NCI-H2107 treated with DMSO at 0.1 percent for 48 hours (cell line): ENCODE data around the gene LMF1.
"Not testable (repeated sequence)": the region's sequence is repeated elsewhere in the genome, so short reads cannot be mapped to it uniquely, and the experiment has no call there.

Experiments used
- DNase-seq: peaks from one replicate; lab custom pipeline; 2025; ENCODE audit not compliant: unreplicated experiment; lab: John Stamatoyannopoulos, UW

Gene LMF1

GRCh38 chr16:951660-952301 is 19.0 kb downstream of the LMF1 start:
- no peak for DNase-seq

- DNase-seq = not testable (repeated sequence)
Measured at GRCh38 chr16:950733-951573, 19.8 kb downstream of the LMF1 start.

DNA sequence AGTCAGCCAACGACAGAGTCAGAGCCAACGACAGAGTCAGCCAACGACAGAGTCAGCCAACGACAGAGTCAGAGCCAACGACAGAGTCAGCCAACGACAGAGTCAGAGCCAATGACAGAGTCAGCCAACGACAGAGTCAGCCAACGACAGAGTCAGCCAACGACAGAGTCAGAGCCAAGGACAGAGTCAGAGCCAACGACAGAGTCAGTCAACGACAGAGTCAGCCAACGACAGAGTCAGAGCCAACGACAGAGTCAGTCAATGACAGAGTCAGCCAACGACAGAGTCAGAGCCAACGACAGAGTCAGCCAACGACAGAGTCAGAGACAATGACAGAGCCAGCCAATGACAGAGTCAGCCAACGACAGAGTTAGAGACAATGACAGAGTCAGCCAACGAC is 22.0 kb downstream of the LMF1 start:
- not testable (repeated sequence) for DNase-seq

- DNase-seq = not testable (repeated sequence)
Measured at GRCh38 chr16:947922-948303, 22.9 kb downstream of the LMF1 start.

- DNase-seq = no peak
Measured at GRCh38 chr16:947255-947921, 23.4 kb downstream of the LMF1 start.

GRCh38 chr16:946048-946395 is 24.8 kb downstream of the LMF1 start:
- no peak for DNase-seq

- no peak for DNase-seq
Measured at GRCh38 chr16:945271-946047, 25.3 kb downstream of the LMF1 start.

DNA sequence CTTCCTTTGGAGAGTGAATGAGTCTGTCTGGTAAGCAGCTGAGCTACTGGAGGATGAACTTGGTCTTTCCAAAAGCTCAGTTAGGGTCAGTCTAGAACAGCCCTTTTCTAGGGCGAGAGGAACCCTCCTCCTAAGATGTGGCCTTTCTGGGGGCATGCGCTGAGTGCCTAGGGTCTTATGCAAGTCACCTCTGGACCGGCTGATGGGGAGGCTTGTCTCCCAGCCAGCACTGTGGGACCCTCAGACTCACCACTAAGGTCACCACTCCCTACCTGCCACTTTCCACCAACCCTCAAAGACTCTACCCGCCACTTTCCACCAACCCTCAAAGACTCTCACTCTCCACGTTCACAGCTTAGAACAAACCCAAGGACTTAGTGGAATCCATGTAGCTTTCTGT is 26.8 kb downstream of the LMF1 start:
- no peak for DNase-seq

DNA sequence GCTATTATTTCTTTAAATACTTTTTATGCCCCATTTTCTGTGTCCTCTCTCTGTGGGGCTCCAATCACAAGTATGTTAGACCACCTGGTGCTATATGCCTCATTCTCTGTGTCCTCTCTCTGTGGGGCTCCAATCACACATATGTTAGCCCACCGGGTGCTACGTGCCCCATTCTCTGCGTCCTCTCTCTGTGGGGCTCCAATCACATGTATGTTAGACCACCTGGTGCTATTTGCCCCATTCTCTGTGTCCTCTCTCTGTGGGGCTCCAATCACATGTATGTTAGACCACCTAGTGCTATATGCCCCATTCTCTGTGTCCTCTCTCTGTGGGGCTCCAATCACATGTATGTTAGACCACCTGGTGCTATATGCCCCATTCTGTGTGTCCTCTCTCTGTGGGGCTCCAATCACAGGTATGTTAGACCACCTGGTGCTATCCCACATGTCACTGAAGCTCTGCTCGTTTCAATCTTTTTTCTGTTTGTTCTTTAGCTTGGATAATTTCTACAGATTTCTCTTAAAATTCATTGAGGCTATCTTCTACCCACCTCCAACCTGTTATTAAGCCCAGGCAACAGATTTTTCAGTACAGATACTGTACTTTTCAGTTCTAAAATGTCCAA is 28.2 kb downstream of the LMF1 start:
- DNase-seq = no peak

- DNase-seq = no peak
Measured at GRCh38 chr16:939941-940340, 30.8 kb downstream of the LMF1 start.

- no peak for DNase-seq
Measured at GRCh38 chr16:939311-939710, 31.5 kb downstream of the LMF1 start.

- no peak for DNase-seq
Measured at GRCh38 chr16:938752-939151, 32.0 kb downstream of the LMF1 start.

GRCh38 chr16:938136-938535 is 32.6 kb downstream of the LMF1 start:
- DNase-seq = no peak

GRCh38 chr16:937723-938122 is 33.1 kb downstream of the LMF1 start:
- no peak for DNase-seq

DNA sequence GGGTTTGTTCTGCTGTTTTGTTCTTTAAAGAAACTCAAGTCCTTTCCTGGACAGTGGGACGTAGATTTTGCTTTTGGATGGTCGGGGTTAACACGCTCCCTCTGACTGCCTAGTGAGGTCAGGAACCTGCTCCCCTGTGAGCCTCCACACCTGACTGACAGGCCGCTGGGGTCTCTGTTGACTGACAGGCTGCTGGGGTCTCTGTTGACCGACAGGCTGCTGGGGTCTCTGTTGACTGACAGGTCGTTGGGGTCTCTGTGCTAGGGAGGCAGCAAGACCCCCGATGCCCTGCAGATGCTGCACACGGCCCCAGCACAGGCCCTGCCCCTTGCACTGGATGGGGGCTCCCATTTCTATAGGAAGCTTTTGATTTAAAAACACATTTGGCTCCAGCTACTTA is 33.5 kb downstream of the LMF1 start:
- no peak for DNase-seq

GRCh38 chr16:935684-936083 is 35.1 kb downstream of the LMF1 start:
- no peak for DNase-seq

DNA sequence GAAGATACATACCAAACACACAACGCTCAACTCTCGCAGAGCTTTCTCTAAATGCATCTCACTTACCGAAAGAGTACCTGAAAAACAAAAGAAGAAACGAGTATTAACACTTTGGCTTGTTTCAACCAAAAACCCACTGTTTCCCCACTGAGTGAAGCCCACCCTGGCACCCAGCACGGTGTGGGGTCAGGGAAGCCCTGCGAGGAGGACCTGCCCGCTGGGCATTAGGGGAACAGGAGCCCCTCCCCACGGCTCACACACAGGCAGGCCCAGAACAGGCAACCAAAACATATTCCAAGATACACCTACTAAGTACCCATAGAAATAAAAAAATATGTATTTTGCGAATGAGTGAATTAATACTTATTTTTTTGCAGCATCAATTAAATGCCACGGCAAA is 36.6 kb downstream of the LMF1 start:
- DNase-seq = no peak

DNA sequence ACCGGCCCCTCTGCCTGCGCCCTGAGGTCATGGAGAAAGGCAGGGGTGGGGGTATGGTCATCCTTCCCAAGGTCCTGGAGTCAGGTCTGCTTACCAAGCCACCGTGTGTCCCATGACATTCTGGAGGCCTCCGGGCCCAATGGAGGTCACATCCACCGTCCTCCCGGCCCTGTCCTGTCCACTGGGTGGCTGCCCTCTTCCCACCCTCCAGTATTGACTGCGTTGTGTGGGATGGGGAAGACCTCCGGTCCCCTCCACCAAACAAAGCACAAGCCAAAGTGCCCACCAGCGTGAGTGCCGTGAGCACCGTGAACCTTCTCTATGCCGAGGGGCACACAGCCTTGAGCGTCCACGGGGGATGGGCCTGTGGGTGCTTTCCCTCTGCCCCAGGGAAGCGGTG is 37.2 kb downstream of the LMF1 start:
- DNase-seq = no peak

DNA sequence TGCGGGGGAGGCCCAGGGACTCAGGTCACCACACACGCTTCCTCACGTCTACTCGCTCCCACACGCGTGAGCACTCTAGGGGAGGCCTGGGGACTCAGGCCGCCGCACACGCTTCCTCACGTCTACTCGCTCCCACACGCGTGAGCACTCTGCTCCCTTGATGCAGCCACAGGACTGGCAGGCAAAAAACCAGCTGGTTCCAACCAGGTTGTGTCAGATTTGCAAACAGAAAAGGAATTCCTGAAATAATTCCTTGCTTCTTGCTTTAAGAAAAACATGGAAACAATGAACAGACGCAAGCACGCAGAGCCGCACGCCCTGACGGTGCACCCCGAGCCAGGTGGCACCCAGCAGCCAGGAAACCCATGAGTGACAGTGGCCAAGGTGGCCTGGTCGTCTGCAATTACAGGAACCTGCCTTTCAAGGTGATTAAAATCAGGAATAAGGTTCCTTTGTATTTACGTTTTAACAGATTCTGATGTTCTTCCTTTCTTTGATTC is 37.9 kb downstream of the LMF1 start:
- no peak for DNase-seq

GRCh38 chr16:931626-932500 is 38.9 kb downstream of the LMF1 start:
- no peak for DNase-seq
